RCC 7860 (cell line): ENCODE results near the gene AGO4.
"Not testable (repeated sequence)": the region's sequence is repeated elsewhere in the genome, so short reads cannot be mapped to it uniquely, and the experiment has no call there.

Experiments
- DNase-seq: peaks from one replicate; pipeline ENCODE4 v3.0.0-alpha.2; 2015; ENCODE audit warnings: low spot score
- FAIRE-seq: peaks from 2 replicates; lab custom pipeline; 2012; peaks lifted over from hg19 to GRCh38; lab: Jason Lieb, UNC

The AGO4 gene

GRCh38 chr1:35810096-35810881, 2.5 kb downstream of the AGO4 start:
- FAIRE-seq (no peak), DNase-seq (no peak)

- not testable (repeated sequence) for FAIRE-seq, DNase-seq
Measured at GRCh38 chr1:35812754-35813153, 4.9 kb downstream of the AGO4 start.

- FAIRE-seq (no peak), DNase-seq (no peak)
Measured at GRCh38 chr1:35825255-35825654, 17.4 kb downstream of the AGO4 start.

GRCh38 chr1:35832276-35832905, 24.6 kb downstream of the AGO4 start:
- no peak for DNase-seq
- no peak for FAIRE-seq

GRCh38 chr1:35833395-35833794, 25.6 kb downstream of the AGO4 start:
- DNase-seq (no peak), FAIRE-seq (no peak)

- no peak for FAIRE-seq
- DNase-seq: no peak
Measured at GRCh38 chr1:35834218-35834617, 26.4 kb downstream of the AGO4 start.

GRCh38 chr1:35835398-35835797, 27.6 kb downstream of the AGO4 start:
- FAIRE-seq (no peak), DNase-seq (no peak)

- FAIRE-seq (no peak), DNase-seq (no peak)
Measured at GRCh38 chr1:35836734-35837133, 28.9 kb downstream of the AGO4 start.

- DNase-seq (no peak), FAIRE-seq (no peak)
Measured at GRCh38 chr1:35838693-35839245, 31.0 kb downstream of the AGO4 start.

- DNase-seq (no peak), FAIRE-seq (no peak)
Measured at GRCh38 chr1:35844826-35845225, 37.0 kb downstream of the AGO4 start.

GRCh38 chr1:35845766-35846165, 38.0 kb downstream of the AGO4 start:
- no peak for DNase-seq
- no peak for FAIRE-seq

GRCh38 chr1:35847935-35848565, 40.2 kb downstream of the AGO4 start:
- no peak for FAIRE-seq
- no peak for DNase-seq

- DNase-seq (no peak), FAIRE-seq (no peak)
Measured at GRCh38 chr1:35850051-35850450, 42.2 kb downstream of the AGO4 start.

GRCh38 chr1:35850716-35851115, 42.9 kb downstream of the AGO4 start:
- FAIRE-seq: no peak
- DNase-seq: no peak

GRCh38 chr1:35851132-35851869, 43.5 kb downstream of the AGO4 start:
- FAIRE-seq (no peak), DNase-seq (no peak)

- DNase-seq (no peak), FAIRE-seq (no peak)
Measured at GRCh38 chr1:35852241-35852640, 44.4 kb downstream of the AGO4 start.

- no peak for FAIRE-seq
- DNase-seq: no peak
Measured at GRCh38 chr1:35854989-35855700, 47.3 kb downstream of the AGO4 start.

GRCh38 chr1:35856964-35857363, 49.1 kb downstream of the AGO4 start:
- no peak for FAIRE-seq
- no peak for DNase-seq

- DNase-seq: no peak
- FAIRE-seq: no peak
Measured at GRCh38 chr1:35857830-35858229, 50.0 kb downstream of the AGO4 start.

GRCh38 chr1:35860696-35861095, 52.9 kb downstream of the AGO4 start:
- no peak for FAIRE-seq

More at GRCh38 chr1:35860696-35861095, 52.9 kb downstream of the AGO4 start:
- DNase-seq: no peak
